T-helper 9 cell (primary cell): ENCODE results near the gene HSH2D.

Source experiments
- DNase-seq: peaks from one replicate; pipeline ENCODE4 v3.0.0-alpha.2; 2020

Gene HSH2D

GRCh38 chr19:16198370-16198651, 54.8 kb downstream of the HSH2D start:
- DNase-seq: no peak

DNA sequence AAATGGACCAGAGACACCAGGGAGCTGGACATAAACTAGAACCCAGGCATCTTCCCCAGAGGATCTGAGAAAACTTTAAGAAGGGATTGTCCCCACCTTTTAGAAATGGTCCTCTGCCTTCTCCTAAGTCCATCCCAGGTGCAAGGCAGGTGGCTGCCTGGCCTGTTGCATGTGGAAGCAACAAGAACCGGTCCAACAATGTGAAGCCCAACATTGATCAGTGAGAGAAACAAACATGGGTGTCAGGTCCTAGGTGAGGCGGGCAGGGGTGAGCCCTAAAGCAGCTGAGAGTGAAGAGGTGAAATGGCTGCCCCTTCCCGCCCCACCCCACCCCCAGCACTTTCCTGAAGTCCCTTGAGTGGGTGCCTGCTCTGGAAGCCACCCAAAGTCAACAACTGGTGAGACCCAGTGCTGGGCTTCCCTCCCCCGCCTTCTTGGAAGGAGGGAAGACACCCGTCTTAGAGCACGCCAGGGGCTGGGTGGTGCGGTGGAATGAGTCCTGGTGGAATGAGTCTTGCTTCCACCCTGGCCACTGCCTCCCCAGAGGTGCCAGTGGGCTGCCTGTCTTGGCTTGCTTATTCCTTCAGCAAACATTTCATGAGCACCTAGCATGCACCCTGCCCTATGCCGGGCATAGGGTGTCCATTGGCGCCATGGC, 55.9 kb downstream of the HSH2D start:
- DNase-seq: no peak

GRCh38 chr19:16200038-16201010, 56.8 kb downstream of the HSH2D start:
- DNase-seq: no peak

- DNase-seq: no peak
Measured at GRCh38 chr19:16201011-16201391, 57.5 kb downstream of the HSH2D start.

DNA sequence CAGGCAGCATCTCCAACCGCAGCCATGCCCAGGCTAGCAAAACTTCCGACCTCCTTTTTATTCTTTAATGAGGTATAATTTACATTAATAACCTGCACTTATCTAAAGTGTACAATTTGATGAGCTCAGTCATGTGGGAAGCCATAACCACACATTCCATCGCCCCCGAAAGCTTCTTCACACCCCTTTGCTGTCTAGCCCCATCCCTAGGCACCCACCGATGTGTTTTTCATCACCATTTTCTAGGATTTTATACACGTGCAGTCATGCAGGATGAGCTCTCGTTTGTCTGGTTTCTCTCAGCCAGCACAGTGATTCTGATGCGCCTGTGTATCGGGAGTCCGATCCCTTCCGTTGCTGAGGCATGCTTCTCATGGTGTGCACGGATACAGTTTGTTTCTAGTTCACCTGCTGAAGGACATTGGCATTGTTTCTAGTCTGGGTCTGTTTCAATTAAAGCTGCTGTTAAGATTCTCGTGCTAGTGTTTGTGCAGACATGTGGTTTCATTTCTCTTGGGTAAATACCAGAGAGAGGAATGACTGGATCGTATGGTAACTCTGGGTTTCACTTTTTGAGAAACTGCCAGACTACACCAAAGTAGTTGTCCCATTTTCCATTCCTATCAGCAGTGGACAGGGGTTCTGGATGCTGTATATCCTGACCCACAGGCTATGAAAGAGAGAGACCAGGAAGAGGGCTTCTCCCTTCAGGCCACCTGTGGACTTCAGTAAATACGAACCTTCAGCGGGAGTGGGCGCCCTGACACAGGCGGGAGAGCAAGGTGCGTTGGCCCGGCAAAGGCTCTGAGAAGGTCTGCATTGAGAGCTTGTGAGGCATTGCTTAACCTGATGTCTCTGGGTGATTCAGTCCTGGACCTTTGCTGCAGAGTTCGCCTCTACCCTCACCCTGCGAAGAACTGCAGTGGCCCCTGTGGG, 59.1 kb downstream of the HSH2D start:
- DNase-seq: no peak

DNA sequence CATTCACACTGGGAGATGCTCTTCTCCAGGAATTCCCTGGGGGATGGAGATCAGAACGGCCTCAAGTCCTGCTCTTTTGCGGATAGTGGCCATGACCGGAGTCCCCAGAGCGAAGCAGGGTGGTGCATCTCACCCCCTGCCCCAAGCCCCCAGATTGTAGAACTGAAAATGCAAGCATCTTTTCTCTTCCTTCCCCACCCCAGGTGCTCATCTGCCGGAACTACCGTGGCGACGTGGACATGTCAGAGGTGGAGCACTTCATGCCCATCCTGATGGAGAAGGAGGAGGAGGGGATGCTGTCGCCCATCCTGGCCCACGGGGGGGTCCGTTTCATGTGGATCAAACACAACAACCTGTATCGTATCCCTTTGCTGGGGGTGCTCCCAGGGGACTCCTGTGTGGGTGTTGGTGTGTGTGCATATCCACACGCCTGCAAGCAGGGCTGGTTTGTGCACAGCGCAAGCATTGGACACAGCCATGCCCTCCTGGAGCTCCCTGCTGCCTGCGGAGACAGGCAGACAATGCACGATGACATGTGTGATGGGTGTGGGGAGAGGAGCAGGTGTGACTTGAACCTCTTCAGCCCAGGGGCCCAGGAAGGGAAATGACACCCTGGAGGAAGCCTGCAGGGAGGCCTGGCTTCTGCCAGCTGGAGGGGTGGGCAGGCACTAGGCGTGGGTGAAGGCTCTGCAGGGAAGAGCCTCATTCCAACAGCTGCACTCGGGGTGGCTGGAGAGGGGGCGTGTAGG, 59.9 kb downstream of the HSH2D start:
- no peak for DNase-seq

GRCh38 chr19:16204005-16204294, 60.5 kb downstream of the HSH2D start:
- no peak for DNase-seq

- DNase-seq: no peak
Measured at GRCh38 chr19:16205205-16206045, 61.9 kb downstream of the HSH2D start.

DNA sequence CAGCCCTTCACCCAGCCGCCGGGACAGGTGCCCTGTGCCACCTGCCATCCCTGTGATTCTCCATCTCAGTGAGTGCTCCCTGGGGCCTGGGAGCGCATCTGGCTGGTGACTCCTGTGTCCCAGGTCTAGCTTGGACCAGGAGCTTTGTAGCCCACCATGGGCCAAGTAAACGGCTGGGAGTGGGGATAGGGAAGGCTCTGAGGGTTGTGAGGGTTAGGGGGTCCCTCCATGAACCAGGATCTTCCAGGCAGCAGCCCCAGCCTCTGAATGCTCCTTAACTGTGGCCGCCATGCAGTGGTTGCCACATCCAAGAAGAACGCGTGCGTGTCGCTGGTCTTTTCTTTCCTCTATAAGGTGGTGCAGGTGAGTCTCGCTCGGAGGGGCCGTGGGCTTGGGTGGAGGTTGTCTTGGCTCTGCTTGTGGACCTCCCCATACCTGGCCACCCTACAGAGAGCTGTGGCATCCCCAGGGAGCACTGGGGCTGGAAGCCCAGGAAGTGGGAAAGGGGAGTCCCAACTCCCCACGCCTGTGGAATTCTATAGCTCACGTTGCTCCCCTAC, 62.6 kb downstream of the HSH2D start:
- no peak for DNase-seq

DNA sequence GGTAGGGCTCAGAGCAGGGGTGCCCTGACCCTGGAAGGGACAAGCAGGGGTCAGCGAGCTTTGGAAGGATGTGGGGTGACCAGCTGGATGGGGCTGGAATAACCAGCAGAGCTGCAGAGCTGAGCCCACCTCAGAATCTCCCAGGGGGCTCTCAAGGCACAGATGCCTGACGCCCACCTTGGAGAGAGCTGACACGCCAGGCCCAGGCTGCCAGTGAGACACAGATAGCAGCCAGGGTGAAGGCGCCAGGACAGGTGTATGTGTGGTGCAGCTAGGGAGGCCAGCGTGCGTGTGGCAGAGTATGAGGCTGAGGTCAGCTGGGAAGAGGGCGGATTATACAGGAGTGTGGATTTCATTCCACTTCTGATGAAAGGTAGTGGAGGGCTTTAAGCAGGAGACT, 63.2 kb downstream of the HSH2D start:
- no peak for DNase-seq

- DNase-seq: no peak
Measured at GRCh38 chr19:16207063-16207462, 63.6 kb downstream of the HSH2D start.

DNA sequence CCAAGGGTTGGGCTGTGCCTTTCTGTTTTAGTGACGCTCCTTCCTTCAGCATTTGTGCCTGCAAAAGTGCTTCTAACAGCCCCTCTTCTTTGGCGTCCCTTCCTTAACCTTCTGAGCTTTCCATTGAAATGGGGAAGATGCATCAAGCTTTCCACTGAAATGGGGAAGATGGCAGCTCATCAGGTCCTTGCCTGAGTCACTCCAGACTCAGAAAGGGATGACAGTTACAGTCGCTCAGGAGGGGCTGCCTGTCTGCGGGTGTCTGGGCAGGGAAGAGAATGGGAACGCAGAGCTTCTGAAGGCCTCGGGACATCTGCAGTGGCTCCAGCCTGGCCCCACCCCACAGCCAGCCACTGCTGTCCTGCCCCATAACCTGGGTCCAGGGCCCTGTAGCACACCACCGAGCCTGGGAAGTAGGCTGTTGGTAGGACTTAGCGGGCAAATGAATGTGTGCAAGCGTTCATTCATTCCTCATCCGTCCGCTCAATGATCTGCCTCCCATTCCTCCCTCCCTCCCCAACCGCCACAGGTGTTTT, 64.1 kb downstream of the HSH2D start:
- no peak for DNase-seq
